ENCODE measurements around the gene POP7. TPM values are rescaled to one million over a fixed set of nuclear protein-coding genes. Genes with fewer than 3 reads are reported as not detected.

The POP7 gene
- polyA plus RNA-seq, 1 donor from 2014 or later = 92.1 TPM

- Histone ChIP-seq H3K9me3 (ENCODE audit: low read length) (no peaks in the 10 kb centered on the region), H3K27me3 (ENCODE audit: insufficient read depth, low read depth, low read length) (peaks cover 1% of the 10 kb centered on the region), H3K4me3 (ENCODE audit: low read length) (no peak overlapping the region), H3K79me2 (replicated peaks; ENCODE audit: insufficient read depth, low read length) (no peaks in the 10 kb centered on the region), H3K9me2 (ENCODE audit: insufficient read depth, low read length) (no peaks in the 10 kb centered on the region), H3K27ac (ENCODE audit: low read length) (no peak overlapping the region), H2AFZ (ENCODE audit: low read depth, low read length) (no peak overlapping the region), H3K36me3 (ENCODE audit: insufficient read depth, low read length) (no peaks in the 10 kb centered on the region), H3F3A (ENCODE audit: insufficient read depth, low read length, poor library complexity, severe bottlenecking) (no peaks in the 10 kb centered on the region), H3K9ac (ENCODE audit: low read length) (no peak overlapping the region), H3K4me2 (ENCODE audit: low read length) (no peak overlapping the region), H4K20me1 (ENCODE audit: insufficient read depth) (no peaks in the 10 kb centered on the region)
- TF ChIP-seq EZH2 (IDR thresholded peaks at IDR 0.05; ENCODE audit: borderline replicate concordance, insufficient read depth, low read length, poor library complexity, severe bottlenecking) = no peak
- no peak for TF ChIP-seq TAF1 (IDR thresholded peaks at IDR 0.05; ENCODE audit: low read depth)
- TF ChIP-seq CTCF (IDR thresholded peaks at IDR 0.05; ENCODE audit: poor library complexity, severe bottlenecking) = no peak
- TF ChIP-seq RAD21 (conservative IDR thresholded peaks at IDR 0.05) = no peak
- no peak for TF ChIP-seq MXI1 (conservative IDR thresholded peaks at IDR 0.05; ENCODE audit: poor library complexity, severe bottlenecking)
- TF ChIP-seq SMC3 (conservative IDR thresholded peaks at IDR 0.05; ENCODE audit: poor library complexity) = no peak
- no peak for TF ChIP-seq POLR2AphosphoS5 (IDR thresholded peaks at IDR 0.05)
- TF ChIP-seq, protein P1, sequence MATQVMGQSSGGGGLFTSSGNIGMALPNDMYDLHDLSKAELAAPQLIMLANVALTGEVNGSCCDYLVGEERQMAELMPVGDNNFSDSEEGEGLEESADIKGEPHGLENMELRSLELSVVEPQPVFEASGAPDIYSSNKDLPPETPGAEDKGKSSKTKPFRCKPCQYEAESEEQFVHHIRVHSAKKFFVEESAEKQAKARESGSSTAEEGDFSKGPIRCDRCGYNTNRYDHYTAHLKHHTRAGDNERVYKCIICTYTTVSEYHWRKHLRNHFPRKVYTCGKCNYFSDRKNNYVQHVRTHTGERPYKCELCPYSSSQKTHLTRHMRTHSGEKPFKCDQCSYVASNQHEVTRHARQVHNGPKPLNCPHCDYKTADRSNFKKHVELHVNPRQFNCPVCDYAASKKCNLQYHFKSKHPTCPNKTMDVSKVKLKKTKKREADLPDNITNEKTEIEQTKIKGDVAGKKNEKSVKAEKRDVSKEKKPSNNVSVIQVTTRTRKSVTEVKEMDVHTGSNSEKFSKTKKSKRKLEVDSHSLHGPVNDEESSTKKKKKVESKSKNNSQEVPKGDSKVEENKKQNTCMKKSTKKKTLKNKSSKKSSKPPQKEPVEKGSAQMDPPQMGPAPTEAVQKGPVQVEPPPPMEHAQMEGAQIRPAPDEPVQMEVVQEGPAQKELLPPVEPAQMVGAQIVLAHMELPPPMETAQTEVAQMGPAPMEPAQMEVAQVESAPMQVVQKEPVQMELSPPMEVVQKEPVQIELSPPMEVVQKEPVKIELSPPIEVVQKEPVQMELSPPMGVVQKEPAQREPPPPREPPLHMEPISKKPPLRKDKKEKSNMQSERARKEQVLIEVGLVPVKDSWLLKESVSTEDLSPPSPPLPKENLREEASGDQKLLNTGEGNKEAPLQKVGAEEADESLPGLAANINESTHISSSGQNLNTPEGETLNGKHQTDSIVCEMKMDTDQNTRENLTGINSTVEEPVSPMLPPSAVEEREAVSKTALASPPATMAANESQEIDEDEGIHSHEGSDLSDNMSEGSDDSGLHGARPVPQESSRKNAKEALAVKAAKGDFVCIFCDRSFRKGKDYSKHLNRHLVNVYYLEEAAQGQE (IDR thresholded peaks at IDR 0.05; ENCODE audit: borderline replicate concordance) = no peak
- TF ChIP-seq EP300 (conservative IDR thresholded peaks at IDR 0.05; ENCODE audit: poor library complexity, severe bottlenecking) = no peak
These were observed 21.3 kb downstream of the POP7 start for GRCh38 chr7:100726996-100727761.

DNA sequence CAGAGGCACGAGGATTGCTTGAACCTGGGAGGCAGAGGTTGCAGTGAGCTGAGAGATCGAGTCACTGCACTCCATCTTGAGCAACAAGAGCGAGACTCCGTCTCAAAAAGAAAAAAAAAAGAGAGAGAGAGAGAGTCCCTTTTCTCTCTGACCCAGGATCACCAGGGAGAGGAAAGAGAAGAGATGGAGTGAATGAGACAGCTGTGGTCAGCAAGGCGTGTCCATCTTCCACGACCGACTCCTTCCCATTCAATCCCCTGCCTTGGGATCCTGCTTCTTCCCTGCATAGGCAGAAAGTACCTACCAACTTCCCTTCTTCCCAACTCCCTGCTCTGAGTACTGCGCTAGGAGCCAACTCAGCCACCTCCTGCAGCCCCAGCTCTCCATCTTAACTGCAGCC, 22.3 kb downstream of the POP7 start:
- TF ChIP-seq, protein P1 (IDR thresholded peaks at IDR 0.05; ENCODE audit: borderline replicate concordance) = no peak
- H2AFZ ChIP-seq (ENCODE audit: low read depth, low read length) = no peak overlapping the region
- H3K4me2 ChIP-seq (ENCODE audit: low read length) = no peak overlapping the region
- no peak overlapping the region for H3K9ac ChIP-seq (ENCODE audit: low read length)
- no peaks in the 10 kb centered on the region for H3K79me2 ChIP-seq (replicated peaks; ENCODE audit: insufficient read depth, low read length)
- H3F3A ChIP-seq (ENCODE audit: insufficient read depth, low read length, poor library complexity, severe bottlenecking) = no peaks in the 10 kb centered on the region
- no peaks in the 10 kb centered on the region for H3K9me3 ChIP-seq (ENCODE audit: low read length)
- no peaks in the 10 kb centered on the region for H3K9me2 ChIP-seq (ENCODE audit: insufficient read depth, low read length)
- no peaks in the 10 kb centered on the region for H3K36me3 ChIP-seq (ENCODE audit: insufficient read depth, low read length)
- H3K27me3 ChIP-seq (ENCODE audit: insufficient read depth, low read depth, low read length) = no peaks in the 10 kb centered on the region
- H4K20me1 ChIP-seq (ENCODE audit: insufficient read depth) = no peaks in the 10 kb centered on the region
- H3K27ac ChIP-seq (ENCODE audit: low read length) = no peak overlapping the region
- H3K4me3 ChIP-seq (ENCODE audit: low read length) = no peak overlapping the region
